HepG2 (cell line): ENCODE data around the gene MTHFD1L. TPM values are rescaled to one million over a fixed set of nuclear protein-coding genes. Genes with fewer than 3 reads are reported as not detected.

Source experiments
- ARNTL ChIP-seq: sonication (generic); formaldehyde crosslinking; IDR thresholded peaks from 2 replicates; pipeline ENCODE4 v1.4.0; 2020; ENCODE audit warnings: mild to moderate bottlenecking, missing genetic modification reagents
- MXD4 ChIP-seq: IDR thresholded peaks from 2 replicates; pipeline ENCODE4 v1.6.1; 2016; ENCODE audit warnings: mild to moderate bottlenecking, missing biosample characterization, missing genetic modification reagents
- NPAS2 ChIP-seq: sonication (generic); formaldehyde crosslinking; IDR thresholded peaks from 2 replicates; pipeline ENCODE4 v1.8.0; 2022; ENCODE audit warnings: mild to moderate bottlenecking, missing genetic modification reagents, borderline replicate concordance
- REL ChIP-seq: sonication (generic); formaldehyde crosslinking; conservative IDR thresholded peaks from 2 replicates; pipeline ENCODE4 v1.8.0; 2022; ENCODE audit warnings: mild to moderate bottlenecking, missing genetic modification reagents, moderate library complexity
- RELA ChIP-seq: sonication (generic); formaldehyde crosslinking; IDR thresholded peaks from 2 replicates; pipeline ENCODE4 v1.4.0; 2020; ENCODE audit warnings: missing genetic modification reagents
- REXO4 ChIP-seq: sonication (generic); formaldehyde crosslinking; IDR thresholded peaks from 2 replicates; pipeline ENCODE4 v1.8.0; 2022; ENCODE audit warnings: missing genetic modification reagents, mild to moderate bottlenecking, borderline replicate concordance
- SAFB2 ChIP-seq: sonication (generic); formaldehyde crosslinking; IDR thresholded peaks from 2 replicates; pipeline ENCODE4 v1.5.1; 2020; ENCODE audit warnings: missing genetic modification reagents, low read depth, mild to moderate bottlenecking, borderline replicate concordance
- SIX1 ChIP-seq: sonication (generic); formaldehyde crosslinking; IDR thresholded peaks from 2 replicates; pipeline ENCODE4 v1.4.0; 2020; ENCODE audit warnings: missing genetic modification reagents, borderline replicate concordance
- SIX4 ChIP-seq: sonication (generic); formaldehyde crosslinking; IDR thresholded peaks from 2 replicates; pipeline ENCODE4 v1.4.0; 2020; ENCODE audit warnings: missing genetic modification reagents
- SMC3 ChIP-seq: IDR thresholded peaks from 2 replicates; pipeline ENCODE4 v1.6.1; 2011; ENCODE audit warnings: low read length, improper control_type of control experiment
- TOE1 ChIP-seq: sonication (generic); formaldehyde crosslinking; IDR thresholded peaks from 2 replicates; pipeline ENCODE4 v1.4.0; 2020; ENCODE audit warnings: mild to moderate bottlenecking, missing genetic modification reagents
- ZFP36 ChIP-seq: fragments of 150-350 bp; IDR thresholded peaks from 2 replicates; pipeline ENCODE4 v1.6.1; 2018; ENCODE audit warnings: borderline replicate concordance, low read length, low read depth; ENCODE audit not compliant: partially characterized antibody
- ZNF331 ChIP-seq: sonication (generic); formaldehyde crosslinking; IDR thresholded peaks from 2 replicates; pipeline ENCODE4 v1.4.0; 2020; ENCODE audit warnings: missing genetic modification reagents
- ZNF432 ChIP-seq: sonication (generic); formaldehyde crosslinking; IDR thresholded peaks from 2 replicates; pipeline ENCODE4 v1.5.0; 2020; ENCODE audit warnings: missing genetic modification reagents, mild to moderate bottlenecking, borderline replicate concordance
- ZNF567 ChIP-seq: sonication (generic); formaldehyde crosslinking; IDR thresholded peaks from 2 replicates; pipeline ENCODE4 v1.8.1; 2023; ENCODE audit warnings: mild to moderate bottlenecking, missing genetic modification reagents, borderline replicate concordance
- ZNF747 ChIP-seq: sonication (generic); formaldehyde crosslinking; IDR thresholded peaks from 2 replicates; pipeline ENCODE4 v1.8.1; 2023; ENCODE audit warnings: missing genetic modification reagents, mild to moderate bottlenecking, borderline replicate concordance
- polyA plus RNA-seq, 8 experiments: library from polyadenylated mRNA; depleted of rRNA in 3 of 8; stranded (reverse) in 7 of 8; unstranded in 1 of 8; fragments of >200 nt; fragmentation: Illumina TruSeq in 4 of 8; extraction: Trizol in 4 of 8; gene quantifications; 2 replicates each; pipeline versions ENCODE4 v1.2.1 to v1.2.3, GENCODE V29; 2011 to 2016; ENCODE audit warnings: low read depth in 4 of 8, missing spikeins in 1 of 8, mixed read lengths in 1 of 8; ENCODE audit not compliant: insufficient read depth in 1 of 8
- total RNA-seq, 5 experiments: library from RNA; depleted of rRNA; stranded (reverse); fragments of >200 nt; fragmentation: Illumina TruSeq; extraction: Trizol; gene quantifications; 2 replicates each; pipeline ENCODE4 v1.2.3, GENCODE V29; 2016; ENCODE audit warnings: low read depth in 1 of 5
- TF ChIP-seq, protein P1 (sequence below): sonication (generic); formaldehyde crosslinking; IDR thresholded peaks from 2 replicates; pipeline ENCODE4 v1.4.0; 2020; ENCODE audit warnings: missing genetic modification reagents, low read depth, mild to moderate bottlenecking, borderline replicate concordance
- TF ChIP-seq, protein P2 (sequence below): sonication (generic); formaldehyde crosslinking; IDR thresholded peaks from 2 replicates; pipeline ENCODE4 v1.4.0; 2020; ENCODE audit warnings: missing genetic modification reagents
- TF ChIP-seq, protein P3 (sequence below): fragments of 450-650 bp; IDR thresholded peaks from 2 replicates; pipeline ENCODE4 v1.6.1; 2016
- TF ChIP-seq, protein P4 (sequence below): sonication (generic); formaldehyde crosslinking; IDR thresholded peaks from 2 replicates; pipeline ENCODE4 v1.5.0; 2020; ENCODE audit warnings: missing genetic modification reagents, mild to moderate bottlenecking, borderline replicate concordance
- TF ChIP-seq, protein P5 (sequence below): sonication (generic); formaldehyde crosslinking; IDR thresholded peaks from 2 replicates; pipeline ENCODE4 v1.5.1; 2020; ENCODE audit warnings: missing genetic modification reagents, mild to moderate bottlenecking, borderline replicate concordance
- TF ChIP-seq, protein P6 (sequence below): sonication (generic); formaldehyde crosslinking; IDR thresholded peaks from 2 replicates; pipeline ENCODE4 v1.8.1; 2023; ENCODE audit warnings: mild to moderate bottlenecking, missing genetic modification reagents

Gene MTHFD1L
- total and polyA plus RNA-seq, 2 of the 13 experiments (the other 11 are each of a cell fraction or from before 2014, with no cell fraction given) = 24.0 to 39.6 TPM

DNA sequence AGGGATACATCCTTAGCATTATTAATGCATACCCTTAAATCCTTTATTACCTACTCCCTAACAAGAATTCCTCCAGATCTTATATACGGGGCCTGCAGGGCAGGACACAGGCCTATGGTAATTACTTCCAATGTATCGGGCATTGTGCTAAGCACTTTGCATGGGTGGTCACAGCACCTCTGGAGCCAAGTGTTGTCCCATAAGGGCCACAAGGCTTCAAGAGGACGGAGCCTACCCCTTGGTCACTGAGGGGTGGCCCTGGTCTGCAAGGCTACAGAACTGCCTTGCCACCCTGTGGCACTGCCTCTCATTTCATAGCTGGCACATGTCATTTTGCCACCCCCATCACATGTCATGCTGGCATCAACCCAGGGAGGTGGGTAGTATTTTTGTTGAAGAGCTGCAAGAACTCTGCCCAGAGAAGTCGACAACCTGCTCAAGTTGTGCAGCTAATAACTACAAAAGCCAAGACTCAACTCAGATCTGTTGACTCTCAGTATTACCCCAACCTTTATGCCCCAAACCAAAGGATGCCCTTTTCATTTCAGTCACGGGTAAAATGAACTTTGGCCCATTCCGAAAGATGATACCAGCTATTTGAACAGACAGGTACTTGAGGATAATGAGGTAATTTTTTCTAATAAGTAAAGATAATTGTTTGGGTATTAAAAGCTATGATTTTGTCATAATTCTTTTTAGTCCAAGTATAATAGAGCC, 230.2 kb downstream of the MTHFD1L start (continued):
- TF ChIP-seq, protein P1, sequence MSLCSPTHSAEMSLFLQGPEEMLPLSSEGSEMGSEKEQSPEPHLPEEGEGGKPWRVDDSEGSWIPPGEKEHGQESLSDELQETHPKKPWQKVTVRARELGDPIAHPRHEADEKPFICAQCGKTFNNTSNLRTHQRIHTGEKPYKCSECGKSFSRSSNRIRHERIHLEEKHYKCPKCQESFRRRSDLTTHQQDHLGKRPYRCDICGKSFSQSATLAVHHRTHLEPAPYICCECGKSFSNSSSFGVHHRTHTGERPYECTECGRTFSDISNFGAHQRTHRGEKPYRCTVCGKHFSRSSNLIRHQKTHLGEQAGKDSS (CRISPR knock-in tag) = no peak
- 0 out of 2 replicates have a peak, but pooled peaks have one; percentile 17 for TF ChIP-seq ZNF747 (CRISPR knock-in tag)
- 0 out of 2 replicates have a peak, but pooled peaks have one; percentile 39 for TF ChIP-seq REL
- no peak for TF ChIP-seq SAFB2 (CRISPR knock-in tag)
- TF ChIP-seq SIX1 (CRISPR knock-in tag) = peak; percentile 97
- TF ChIP-seq, protein P2, sequence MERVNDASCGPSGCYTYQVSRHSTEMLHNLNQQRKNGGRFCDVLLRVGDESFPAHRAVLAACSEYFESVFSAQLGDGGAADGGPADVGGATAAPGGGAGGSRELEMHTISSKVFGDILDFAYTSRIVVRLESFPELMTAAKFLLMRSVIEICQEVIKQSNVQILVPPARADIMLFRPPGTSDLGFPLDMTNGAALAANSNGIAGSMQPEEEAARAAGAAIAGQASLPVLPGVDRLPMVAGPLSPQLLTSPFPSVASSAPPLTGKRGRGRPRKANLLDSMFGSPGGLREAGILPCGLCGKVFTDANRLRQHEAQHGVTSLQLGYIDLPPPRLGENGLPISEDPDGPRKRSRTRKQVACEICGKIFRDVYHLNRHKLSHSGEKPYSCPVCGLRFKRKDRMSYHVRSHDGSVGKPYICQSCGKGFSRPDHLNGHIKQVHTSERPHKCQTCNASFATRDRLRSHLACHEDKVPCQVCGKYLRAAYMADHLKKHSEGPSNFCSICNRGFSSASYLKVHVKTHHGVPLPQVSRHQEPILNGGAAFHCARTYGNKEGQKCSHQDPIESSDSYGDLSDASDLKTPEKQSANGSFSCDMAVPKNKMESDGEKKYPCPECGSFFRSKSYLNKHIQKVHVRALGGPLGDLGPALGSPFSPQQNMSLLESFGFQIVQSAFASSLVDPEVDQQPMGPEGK (CRISPR knock-in tag) = no peak
- no peak; the same call in 1 of the 2 replicates for TF ChIP-seq SIX4 (CRISPR knock-in tag)
- no peak for TF ChIP-seq ZNF331 (CRISPR knock-in tag)
- TF ChIP-seq, protein P3, sequence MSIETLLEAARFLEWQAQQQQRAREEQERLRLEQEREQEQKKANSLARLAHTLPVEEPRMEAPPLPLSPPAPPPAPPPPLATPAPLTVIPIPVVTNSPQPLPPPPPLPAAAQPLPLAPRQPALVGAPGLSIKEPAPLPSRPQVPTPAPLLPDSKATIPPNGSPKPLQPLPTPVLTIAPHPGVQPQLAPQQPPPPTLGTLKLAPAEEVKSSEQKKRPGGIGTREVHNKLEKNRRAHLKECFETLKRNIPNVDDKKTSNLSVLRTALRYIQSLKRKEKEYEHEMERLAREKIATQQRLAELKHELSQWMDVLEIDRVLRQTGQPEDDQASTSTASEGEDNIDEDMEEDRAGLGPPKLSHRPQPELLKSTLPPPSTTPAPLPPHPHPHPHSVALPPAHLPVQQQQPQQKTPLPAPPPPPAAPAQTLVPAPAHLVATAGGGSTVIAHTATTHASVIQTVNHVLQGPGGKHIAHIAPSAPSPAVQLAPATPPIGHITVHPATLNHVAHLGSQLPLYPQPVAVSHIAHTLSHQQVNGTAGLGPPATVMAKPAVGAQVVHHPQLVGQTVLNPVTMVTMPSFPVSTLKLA = 0 out of 2 replicates have a peak, but pooled peaks have one; percentile 6
- peak; percentile 31; the same call in 1 of the 2 replicates for TF ChIP-seq ARNTL (CRISPR knock-in tag)
- TF ChIP-seq ZFP36 = no peak
- TF ChIP-seq, protein P4, sequence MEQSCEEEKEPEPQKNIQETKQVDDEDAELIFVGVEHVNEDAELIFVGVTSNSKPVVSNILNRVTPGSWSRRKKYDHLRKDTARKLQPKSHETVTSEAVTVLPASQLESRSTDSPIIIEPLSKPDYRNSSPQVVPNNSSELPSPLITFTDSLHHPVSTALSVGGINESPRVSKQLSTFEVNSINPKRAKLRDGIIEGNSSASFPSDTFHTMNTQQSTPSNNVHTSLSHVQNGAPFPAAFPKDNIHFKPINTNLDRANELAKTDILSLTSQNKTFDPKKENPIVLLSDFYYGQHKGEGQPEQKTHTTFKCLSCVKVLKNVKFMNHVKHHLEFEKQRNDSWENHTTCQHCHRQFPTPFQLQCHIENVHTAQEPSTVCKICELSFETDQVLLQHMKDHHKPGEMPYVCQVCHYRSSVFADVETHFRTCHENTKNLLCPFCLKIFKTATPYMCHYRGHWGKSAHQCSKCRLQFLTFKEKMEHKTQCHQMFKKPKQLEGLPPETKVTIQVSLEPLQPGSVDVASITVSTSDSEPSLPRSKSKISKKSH (CRISPR knock-in tag) = no peak
- TF ChIP-seq NPAS2 (CRISPR knock-in tag) = no peak
- no peak for TF ChIP-seq REXO4 (CRISPR knock-in tag)
- no peak for TF ChIP-seq ZNF567 (CRISPR knock-in tag)
- no peak for TF ChIP-seq SMC3
- TF ChIP-seq MXD4 (CRISPR knock-in tag) = peak; percentile 6; the same call in 1 of the 2 replicates
- TF ChIP-seq RELA = no peak
- TF ChIP-seq, protein P5, sequence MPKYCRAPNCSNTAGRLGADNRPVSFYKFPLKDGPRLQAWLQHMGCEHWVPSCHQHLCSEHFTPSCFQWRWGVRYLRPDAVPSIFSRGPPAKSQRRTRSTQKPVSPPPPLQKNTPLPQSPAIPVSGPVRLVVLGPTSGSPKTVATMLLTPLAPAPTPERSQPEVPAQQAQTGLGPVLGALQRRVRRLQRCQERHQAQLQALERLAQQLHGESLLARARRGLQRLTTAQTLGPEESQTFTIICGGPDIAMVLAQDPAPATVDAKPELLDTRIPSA = no peak
- no peak for TF ChIP-seq ZNF432
- TF ChIP-seq, protein P6, sequence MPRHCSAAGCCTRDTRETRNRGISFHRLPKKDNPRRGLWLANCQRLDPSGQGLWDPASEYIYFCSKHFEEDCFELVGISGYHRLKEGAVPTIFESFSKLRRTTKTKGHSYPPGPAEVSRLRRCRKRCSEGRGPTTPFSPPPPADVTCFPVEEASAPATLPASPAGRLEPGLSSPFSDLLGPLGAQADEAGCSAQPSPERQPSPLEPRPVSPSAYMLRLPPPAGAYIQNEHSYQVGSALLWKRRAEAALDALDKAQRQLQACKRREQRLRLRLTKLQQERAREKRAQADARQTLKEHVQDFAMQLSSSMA (CRISPR knock-in tag) = 0 out of 2 replicates have a peak, but pooled peaks have one; percentile 40
- TF ChIP-seq TOE1 (CRISPR knock-in tag) = no peak
